ENCODE results near the gene OR52E8. TPM values are rescaled to one million over a fixed set of nuclear protein-coding genes. Genes with fewer than 3 reads are reported as not detected.

Gene OR52E8
- total and polyA plus RNA-seq, 4 donors, result not detected

- Histone ChIP-seq H3K4me3 (ENCODE audit: low read depth in 1 of 3, low read length in 3 of 3) (no peak within 1 kb of the TSS), H3K9me3 (ENCODE audit: control insufficient read depth in 4 of 4, low read length in 3 of 4) (no peaks in the 10 kb centered on the region), H3K36me3 (ENCODE audit: control insufficient read depth in 4 of 4, insufficient read depth in 3 of 4, low read depth in 1 of 4, low read length in 3 of 4) (no peaks in the 10 kb centered on the region), H3K4me1 (ENCODE audit: control insufficient read depth in 4 of 4, insufficient read depth in 4 of 4, low read length in 3 of 4) (no peaks in the 10 kb centered on the region), H3K27ac (ENCODE audit: low read depth in 1 of 2, low read length in 2 of 2) (no peak within 1 kb of the TSS), H3K9ac (ENCODE audit: low read depth in 1 of 2, low read length in 2 of 2) (no peak within 1 kb of the TSS), H3K27me3 (ENCODE audit: control insufficient read depth in 4 of 4, insufficient read depth in 4 of 4, low read length in 3 of 4) (peaks cover 0 to 4% (median 0%) of the 10 kb centered on the region in 4 donors)
- no peak for DNase-seq (ENCODE audit: low spot score)
- TF ChIP-seq YY1 (IDR thresholded peaks at IDR 0.05) (no peak), EGR1 (IDR thresholded peaks at IDR 0.05; ENCODE audit: low read depth in 2 of 2) (no peak), SP1 (IDR thresholded peaks at IDR 0.05) (no peak), HNF4A (conservative IDR thresholded peaks at IDR 0.05) (no peak), TAF1 (conservative IDR thresholded peaks at IDR 0.05) (no peak), REST (IDR thresholded peaks at IDR 0.05) (no peak), FOXA2 (IDR thresholded peaks at IDR 0.05) (no peak), HNF4G (IDR thresholded peaks at IDR 0.05) (no peak), GABPA (IDR thresholded peaks at IDR 0.05 in 1 of 2, conservative IDR thresholded peaks at IDR 0.05 in 1 of 2) (no peak), JUND (IDR thresholded peaks at IDR 0.05) (no peak), FOXA1 (IDR thresholded peaks at IDR 0.05) (no peak), CTCF (IDR thresholded peaks at IDR 0.05; ENCODE audit: low read depth, low read length, missing input control) (no peak)
- 77% methylated on average over 1 of the region's 1 CpG for WGBS
Observed at GRCh38 chr11:5841797-5842196, 15.7 kb downstream of the OR52E8 start, which contains the start of gene OR52E6. Gene OR52E6, minus strand, starts transcription at chr11:5841897. Its CDS starts 0 bp downstream, at chr11:5841897.

- no peak for TF ChIP-seq EGR1 (IDR thresholded peaks at IDR 0.05; ENCODE audit: low read depth in 2 of 2)
- TF ChIP-seq SP1 (IDR thresholded peaks at IDR 0.05), result no peak
- TF ChIP-seq FOXA1 (IDR thresholded peaks at IDR 0.05), result no peak
- TF ChIP-seq FOXA2 (IDR thresholded peaks at IDR 0.05), result no peak
- no peak for TF ChIP-seq RAD21 (IDR thresholded peaks at IDR 0.05)
- TF ChIP-seq MAX (IDR thresholded peaks at IDR 0.05), result no peak
- no peak for TF ChIP-seq HNF4G (IDR thresholded peaks at IDR 0.05)
- no peak for TF ChIP-seq TAF1 (conservative IDR thresholded peaks at IDR 0.05)
- TF ChIP-seq RXRA (IDR thresholded peaks at IDR 0.05), result no peak
- no peak for TF ChIP-seq CTCF (IDR thresholded peaks at IDR 0.05; ENCODE audit: low read depth, low read length, missing input control)
- no peak for TF ChIP-seq REST (IDR thresholded peaks at IDR 0.05)
- TF ChIP-seq ATF3 (IDR thresholded peaks at IDR 0.05), result no peak
- TF ChIP-seq GABPA (IDR thresholded peaks at IDR 0.05 in 1 of 2, conservative IDR thresholded peaks at IDR 0.05 in 1 of 2), result no peak
- Histone ChIP-seq H3K9me3 (ENCODE audit: control insufficient read depth in 4 of 4, low read length in 3 of 4) (no peaks in the 10 kb centered on the region), H3K9ac (ENCODE audit: low read depth in 1 of 2, low read length in 2 of 2) (no peak overlapping the region), H3K27ac (ENCODE audit: low read depth in 1 of 2, low read length in 2 of 2) (no peak overlapping the region), H3K4me3 (ENCODE audit: low read depth in 1 of 3, low read length in 3 of 3) (no peak overlapping the region), H3K4me1 (ENCODE audit: control insufficient read depth in 4 of 4, insufficient read depth in 4 of 4, low read length in 3 of 4) (no peaks in the 10 kb centered on the region), H3K36me3 (ENCODE audit: control insufficient read depth in 4 of 4, insufficient read depth in 3 of 4, low read depth in 1 of 4, low read length in 3 of 4) (no peaks in the 10 kb centered on the region), H3K27me3 (ENCODE audit: control insufficient read depth in 4 of 4, insufficient read depth in 4 of 4, low read length in 3 of 4) (no peaks in the 10 kb centered on the region)
- no peak for DNase-seq (ENCODE audit: low spot score)
- 90% methylated on average over 2 of the region's 2 CpGs for WGBS
Observed at GRCh38 chr11:5837695-5838094, 19.8 kb downstream of the OR52E8 start.
